ENCODE data around the gene FOXF1. TPM values are rescaled to one million over a fixed set of nuclear protein-coding genes. Genes with fewer than 3 reads are reported as not detected.

Gene FOXF1
- polyA plus RNA-seq, 2 of the 4 experiments (the other 2 are of a cell fraction): not detected

DNA sequence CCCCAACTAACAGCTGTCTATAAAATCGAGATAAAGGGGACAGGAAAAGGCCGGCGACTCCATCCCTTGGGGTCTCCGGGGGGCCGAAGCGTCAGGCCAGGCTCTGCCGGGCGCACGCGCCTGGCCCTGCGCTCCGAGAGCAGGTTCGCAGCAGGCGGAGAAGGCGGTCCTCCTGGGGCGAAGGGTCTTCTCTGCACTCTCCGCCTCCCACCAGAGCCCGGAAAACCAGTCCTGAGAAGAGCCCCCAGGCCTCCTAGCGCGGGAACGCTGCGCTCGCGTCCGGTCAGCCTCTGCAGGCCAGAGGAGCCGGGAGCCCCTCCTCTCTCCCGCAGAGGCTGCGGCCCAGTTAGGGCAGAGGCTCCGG is 5.1 kb downstream of the FOXF1 start:
- Histone ChIP-seq H3K9me3 (no peaks in the 10 kb centered on the region), H3K27ac (no peak overlapping the region), H3K4me1 (no peaks in the 10 kb centered on the region), H3K4me3 (no peak overlapping the region), H3K4me2 (no peak overlapping the region)
- WGBS (ENCODE audit: missing lambda C conversion rate): 47% methylated on average over 7 of the region's 29 CpGs
- ATAC-seq (no peak), DNase-seq (ENCODE audit: low read depth in 1 of 2, low spot score in 1 of 2) (no peak), FAIRE-seq (no peak)
- ChIA-PET CTCF (interaction anchor here (10.4 kb wide), 1 partner anchor 441 kb away, joined by 321 read pairs; no protein-coding TSS in a partner anchor), POLR2A (no interaction called here)
- no peak for TF ChIP-seq HOXB5 (CRISPR knock-in tag; IDR thresholded peaks at IDR 0.05)
- no peak for TF ChIP-seq RNF2 (IDR thresholded peaks at IDR 0.05; ENCODE audit: borderline replicate concordance, low read depth)
- TF ChIP-seq CBX8 (IDR thresholded peaks at IDR 0.05): no peak
- no peak for TF ChIP-seq KDM5A (IDR thresholded peaks at IDR 0.05)

DNA sequence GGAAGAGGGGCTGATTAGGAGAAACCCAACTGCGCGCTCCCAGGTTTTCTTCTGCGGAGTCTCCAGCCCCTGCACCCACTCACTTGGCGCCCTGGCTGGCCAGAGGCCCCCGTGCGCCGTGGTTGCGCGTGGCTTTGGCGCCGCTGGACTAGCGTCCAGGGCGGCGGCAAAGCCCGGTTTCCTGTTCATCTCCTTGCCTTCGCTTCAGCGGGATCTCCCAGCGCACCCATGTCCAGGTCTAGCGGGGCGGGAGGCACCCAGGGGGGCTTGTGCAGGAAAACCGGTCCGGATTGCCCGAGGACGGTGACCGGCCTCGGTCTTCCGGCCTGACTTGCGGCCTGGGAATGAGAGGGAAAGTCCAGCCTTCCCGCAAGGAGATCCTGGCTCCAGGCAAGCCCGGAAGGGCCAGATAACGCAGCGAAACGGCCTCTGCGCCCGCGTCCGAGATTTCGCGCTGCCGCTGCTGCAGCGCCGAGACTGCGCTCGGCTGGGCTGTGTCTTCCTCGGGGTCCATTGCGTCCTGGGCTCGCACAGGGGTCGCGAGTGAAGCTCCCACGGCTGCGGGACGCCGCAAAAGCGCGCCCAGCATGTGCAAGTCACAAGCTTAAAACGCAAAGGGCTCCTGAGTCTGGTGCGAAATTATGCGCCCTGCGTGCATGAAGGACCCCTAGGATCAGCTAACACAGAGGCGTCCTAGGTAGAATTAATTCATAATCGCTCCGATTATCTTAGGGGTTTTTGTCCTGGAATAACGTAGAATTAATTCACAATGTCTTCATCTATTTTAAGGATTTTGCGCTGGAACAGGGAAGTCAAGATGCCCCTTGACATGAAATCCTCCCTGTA is 5.7 kb downstream of the FOXF1 start:
- FAIRE-seq (no peak), ATAC-seq (no peak), DNase-seq (ENCODE audit: low read depth in 1 of 2, low spot score in 1 of 2) (no peak)
- Histone ChIP-seq H3K27ac (no peak overlapping the region), H3K9me3 (no peaks in the 10 kb centered on the region), H3K4me1 (no peaks in the 10 kb centered on the region), H3K4me2 (no peak overlapping the region), H3K4me3 (no peak overlapping the region)
- TF ChIP-seq KDM1A (IDR thresholded peaks at IDR 0.05; ENCODE audit: low read depth) (no peak), RCOR1 (IDR thresholded peaks at IDR 0.05; ENCODE audit: low read depth, low read length) (no peak), EHF (CRISPR knock-in tag; IDR thresholded peaks at IDR 0.05) (no peak), HOXA7 (CRISPR knock-in tag; IDR thresholded peaks at IDR 0.05) (no peak), FOSL2 (IDR thresholded peaks at IDR 0.05) (no peak), FOSL2 (CRISPR knock-in tag; IDR thresholded peaks at IDR 0.05) (no peak), POLR2A (IDR thresholded peaks at IDR 0.05; ENCODE audit: low read length) (no peak), ZC3H11A (IDR thresholded peaks at IDR 0.05) (no peak), CBX8 (IDR thresholded peaks at IDR 0.05) (no peak), RAD21 (conservative IDR thresholded peaks at IDR 0.05 in 1 of 2, IDR thresholded peaks at IDR 0.05 in 1 of 2) (no peak), FOXS1 (CRISPR knock-in tag; IDR thresholded peaks at IDR 0.05) (no peak)
- TF ChIP-seq, protein P1, sequence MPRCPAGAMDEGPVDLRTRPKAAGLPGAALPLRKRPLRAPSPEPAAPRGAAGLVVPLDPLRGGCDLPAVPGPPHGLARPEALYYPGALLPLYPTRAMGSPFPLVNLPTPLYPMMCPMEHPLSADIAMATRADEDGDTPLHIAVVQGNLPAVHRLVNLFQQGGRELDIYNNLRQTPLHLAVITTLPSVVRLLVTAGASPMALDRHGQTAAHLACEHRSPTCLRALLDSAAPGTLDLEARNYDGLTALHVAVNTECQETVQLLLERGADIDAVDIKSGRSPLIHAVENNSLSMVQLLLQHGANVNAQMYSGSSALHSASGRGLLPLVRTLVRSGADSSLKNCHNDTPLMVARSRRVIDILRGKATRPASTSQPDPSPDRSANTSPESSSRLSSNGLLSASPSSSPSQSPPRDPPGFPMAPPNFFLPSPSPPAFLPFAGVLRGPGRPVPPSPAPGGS (IDR thresholded peaks at IDR 0.05): no peak
- ChIA-PET CTCF (interaction anchor here (0.8 to 10.4 kb wide), 13 partner anchors 13 to 697 kb away, joined by 3 to 321 read pairs (median 10); no protein-coding TSS in a partner anchor), POLR2A (no interaction called here)
- 24% methylated on average over 22 of the region's 64 CpGs for WGBS (ENCODE audit: missing lambda C conversion rate)

DNA sequence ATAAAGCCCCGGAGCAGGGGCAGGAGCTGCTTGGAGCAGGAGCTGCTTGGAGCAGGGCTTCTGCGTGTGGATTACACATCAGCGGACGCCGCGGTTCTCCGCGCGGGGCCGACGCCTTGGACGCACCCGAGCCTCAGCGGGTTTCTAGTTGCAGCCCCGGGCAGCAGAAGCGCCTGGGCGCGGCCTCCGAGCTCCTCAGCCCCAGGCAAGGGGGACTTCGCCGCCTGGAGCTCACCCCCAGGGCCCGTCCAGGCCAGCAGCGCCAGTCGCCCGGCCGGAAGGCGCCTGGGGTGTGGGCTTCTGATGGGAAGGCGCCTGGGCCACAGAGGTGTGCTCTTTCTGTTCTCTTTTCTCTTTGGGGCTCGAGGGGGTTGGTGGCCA is 6.3 kb downstream of the FOXF1 start:
- ChIA-PET CTCF (interaction anchor here (0.5 to 10.4 kb wide), 40 partner anchors 8 to 697 kb away, joined by 3 to 321 read pairs (median 8); no protein-coding TSS in a partner anchor), POLR2A (no interaction called here)
- TF ChIP-seq RNF2 (IDR thresholded peaks at IDR 0.05; ENCODE audit: borderline replicate concordance, low read depth): no peak
- DNase-seq (ENCODE audit: low read depth in 1 of 2, low spot score in 1 of 2) (no peak), FAIRE-seq (no peak), ATAC-seq (no peak)
- Histone ChIP-seq H3K27ac (no peak overlapping the region), H3K4me3 (no peak overlapping the region), H3K9me3 (no peaks in the 10 kb centered on the region), H3K4me2 (no peak overlapping the region), H3K4me1 (no peaks in the 10 kb centered on the region)
- 31% methylated on average over 17 of the region's 29 CpGs for WGBS (ENCODE audit: missing lambda C conversion rate)

DNA sequence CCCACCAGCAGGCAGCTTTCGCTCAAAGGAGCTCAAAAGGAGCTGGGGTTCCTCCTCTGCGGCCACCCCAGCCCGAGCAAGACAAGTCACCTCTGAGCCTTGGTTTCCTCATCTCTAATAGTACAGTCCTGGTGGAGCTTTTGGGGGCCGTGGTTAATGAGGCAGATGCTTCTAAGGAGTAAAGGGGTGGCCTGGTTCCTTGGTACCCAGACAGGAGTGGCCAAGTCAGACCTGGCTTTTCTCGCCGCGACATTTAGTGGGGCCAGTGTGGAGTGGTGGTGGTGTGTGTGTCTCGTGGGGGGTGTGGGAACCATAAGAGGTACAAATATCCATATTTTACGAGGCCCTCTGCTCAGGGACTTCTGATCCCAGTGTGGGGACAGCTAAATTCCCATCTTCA is 6.7 kb downstream of the FOXF1 start:
- no peaks in the 10 kb centered on the region for H3K4me1 ChIP-seq
- ATAC-seq (no peak), FAIRE-seq (no peak), DNase-seq (ENCODE audit: low read depth in 1 of 2, low spot score in 1 of 2) (no peak)
- no peak overlapping the region for H3K4me2 ChIP-seq
- no peak overlapping the region for H3K4me3 ChIP-seq
- H3K27ac ChIP-seq: no peak overlapping the region
- no peak for TF ChIP-seq FOXS1 (CRISPR knock-in tag; IDR thresholded peaks at IDR 0.05)
- no peak for TF ChIP-seq EHMT2 (IDR thresholded peaks at IDR 0.05; ENCODE audit: low read depth)
- no peak for TF ChIP-seq PHF8 (IDR thresholded peaks at IDR 0.05; ENCODE audit: borderline replicate concordance, low read depth)
- no peak for TF ChIP-seq HOXB13 (CRISPR knock-in tag; IDR thresholded peaks at IDR 0.05; ENCODE audit: low read depth)
- TF ChIP-seq, protein P1 (IDR thresholded peaks at IDR 0.05): no peak
- no peak for TF ChIP-seq SREBF2 (IDR thresholded peaks at IDR 0.05)
- no peak for TF ChIP-seq CEBPB (IDR thresholded peaks at IDR 0.05)
- TF ChIP-seq, protein P2, sequence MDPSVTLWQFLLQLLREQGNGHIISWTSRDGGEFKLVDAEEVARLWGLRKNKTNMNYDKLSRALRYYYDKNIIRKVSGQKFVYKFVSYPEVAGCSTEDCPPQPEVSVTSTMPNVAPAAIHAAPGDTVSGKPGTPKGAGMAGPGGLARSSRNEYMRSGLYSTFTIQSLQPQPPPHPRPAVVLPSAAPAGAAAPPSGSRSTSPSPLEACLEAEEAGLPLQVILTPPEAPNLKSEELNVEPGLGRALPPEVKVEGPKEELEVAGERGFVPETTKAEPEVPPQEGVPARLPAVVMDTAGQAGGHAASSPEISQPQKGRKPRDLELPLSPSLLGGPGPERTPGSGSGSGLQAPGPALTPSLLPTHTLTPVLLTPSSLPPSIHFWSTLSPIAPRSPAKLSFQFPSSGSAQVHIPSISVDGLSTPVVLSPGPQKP (IDR thresholded peaks at IDR 0.05; ENCODE audit: low read depth, low read length): no peak
- TF ChIP-seq, protein P3, sequence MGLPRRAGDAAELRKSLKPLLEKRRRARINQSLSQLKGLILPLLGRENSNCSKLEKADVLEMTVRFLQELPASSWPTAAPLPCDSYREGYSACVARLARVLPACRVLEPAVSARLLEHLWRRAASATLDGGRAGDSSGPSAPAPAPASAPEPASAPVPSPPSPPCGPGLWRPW (IDR thresholded peaks at IDR 0.05): no peak
- TF ChIP-seq ZSCAN20 (CRISPR knock-in tag; IDR thresholded peaks at IDR 0.05): no peak
- no peak for TF ChIP-seq HOXA7 (CRISPR knock-in tag; IDR thresholded peaks at IDR 0.05)
- no peak for TF ChIP-seq KDM1A (IDR thresholded peaks at IDR 0.05; ENCODE audit: low read depth)
- TF ChIP-seq NPAS2 (CRISPR knock-in tag; IDR thresholded peaks at IDR 0.05; ENCODE audit: borderline replicate concordance): no peak
- TF ChIP-seq, protein P4, sequence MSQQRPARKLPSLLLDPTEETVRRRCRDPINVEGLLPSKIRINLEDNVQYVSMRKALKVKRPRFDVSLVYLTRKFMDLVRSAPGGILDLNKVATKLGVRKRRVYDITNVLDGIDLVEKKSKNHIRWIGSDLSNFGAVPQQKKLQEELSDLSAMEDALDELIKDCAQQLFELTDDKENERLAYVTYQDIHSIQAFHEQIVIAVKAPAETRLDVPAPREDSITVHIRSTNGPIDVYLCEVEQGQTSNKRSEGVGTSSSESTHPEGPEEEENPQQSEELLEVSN (IDR thresholded peaks at IDR 0.05; ENCODE audit: borderline replicate concordance, low read depth): no peak
- no peak for TF ChIP-seq HEYL (CRISPR knock-in tag; IDR thresholded peaks at IDR 0.05)
- TF ChIP-seq ZC3H11A (IDR thresholded peaks at IDR 0.05): no peak
- POLR2A ChIA-PET: no interaction called here
- CTCF ChIA-PET: interaction anchor here (0.5 to 10.4 kb wide), 62 partner anchors 9 to 698 kb away, joined by 3 to 321 read pairs (median 6); no protein-coding TSS in a partner anchor
- no peaks in the 10 kb centered on the region for H3K9me3 ChIP-seq
- WGBS (ENCODE audit: missing lambda C conversion rate): 44% methylated on average over 7 of the region's 9 CpGs
